ENCODE results near the gene KRT10.

Gene KRT10

DNA sequence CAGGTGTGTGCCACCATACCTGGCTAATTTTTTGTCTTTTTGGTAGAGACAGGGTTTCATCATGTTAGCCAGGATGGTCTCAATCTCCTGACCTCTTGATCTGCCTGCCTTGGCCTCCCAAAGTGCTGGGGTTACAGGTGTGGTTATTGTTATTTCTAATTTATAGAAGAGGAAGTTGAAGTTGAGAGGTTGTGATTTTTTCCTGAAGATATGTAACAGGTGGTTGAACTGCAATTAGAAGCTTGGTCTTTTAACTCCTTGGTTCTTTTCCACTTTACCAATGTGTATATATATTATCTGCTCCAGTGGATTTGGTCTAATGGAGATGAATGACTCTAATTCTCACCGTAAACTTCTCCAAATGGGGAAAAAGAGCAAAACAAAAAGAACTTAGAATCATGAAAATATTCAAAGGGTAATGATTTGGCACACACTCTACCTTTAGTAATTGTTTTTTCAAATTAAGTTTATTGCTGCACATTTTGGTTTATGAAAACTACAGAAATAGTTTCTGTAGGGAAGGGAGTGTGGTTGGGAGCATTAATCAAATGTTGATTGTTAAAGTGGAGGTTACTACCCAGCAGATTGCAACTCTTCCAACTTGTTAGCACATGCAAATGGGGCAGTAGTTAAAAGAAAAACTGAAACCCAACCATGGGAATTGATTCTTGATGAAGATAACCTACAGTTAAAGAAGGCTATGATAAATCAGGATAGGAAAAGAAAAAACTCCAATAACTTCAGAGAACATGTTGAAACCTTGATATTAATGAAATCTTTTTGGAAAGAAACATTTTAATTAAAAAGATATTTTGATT is 1.8 kb upstream of the KRT10 start:
- DNase-seq (ENCODE audit: insufficient read length, low spot score): no peak
- FAIRE-seq: no peak
- TF ChIP-seq, protein P1, sequence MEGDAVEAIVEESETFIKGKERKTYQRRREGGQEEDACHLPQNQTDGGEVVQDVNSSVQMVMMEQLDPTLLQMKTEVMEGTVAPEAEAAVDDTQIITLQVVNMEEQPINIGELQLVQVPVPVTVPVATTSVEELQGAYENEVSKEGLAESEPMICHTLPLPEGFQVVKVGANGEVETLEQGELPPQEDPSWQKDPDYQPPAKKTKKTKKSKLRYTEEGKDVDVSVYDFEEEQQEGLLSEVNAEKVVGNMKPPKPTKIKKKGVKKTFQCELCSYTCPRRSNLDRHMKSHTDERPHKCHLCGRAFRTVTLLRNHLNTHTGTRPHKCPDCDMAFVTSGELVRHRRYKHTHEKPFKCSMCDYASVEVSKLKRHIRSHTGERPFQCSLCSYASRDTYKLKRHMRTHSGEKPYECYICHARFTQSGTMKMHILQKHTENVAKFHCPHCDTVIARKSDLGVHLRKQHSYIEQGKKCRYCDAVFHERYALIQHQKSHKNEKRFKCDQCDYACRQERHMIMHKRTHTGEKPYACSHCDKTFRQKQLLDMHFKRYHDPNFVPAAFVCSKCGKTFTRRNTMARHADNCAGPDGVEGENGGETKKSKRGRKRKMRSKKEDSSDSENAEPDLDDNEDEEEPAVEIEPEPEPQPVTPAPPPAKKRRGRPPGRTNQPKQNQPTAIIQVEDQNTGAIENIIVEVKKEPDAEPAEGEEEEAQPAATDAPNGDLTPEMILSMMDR (IDR thresholded peaks at IDR 0.05; ENCODE audit: insufficient read depth, missing control alignments): no peak

DNA sequence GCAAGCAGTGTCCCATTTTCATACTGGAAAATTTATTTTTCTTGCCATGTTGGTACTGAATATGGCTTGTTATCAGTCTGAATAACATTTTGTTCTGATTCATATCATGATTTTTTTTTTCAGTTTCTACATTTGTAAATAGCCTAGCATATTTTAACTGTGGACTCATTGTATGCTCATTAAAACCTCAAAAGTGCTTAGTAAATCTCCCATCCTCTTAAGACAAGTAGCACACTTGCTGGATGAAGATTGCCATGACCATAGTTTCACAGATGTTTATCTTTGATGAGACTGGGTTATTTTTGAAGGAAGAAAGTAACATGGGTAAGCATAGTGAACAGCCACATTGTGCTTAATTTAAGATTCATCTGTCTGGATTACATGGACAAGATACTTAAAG is 878 bp downstream of the KRT10 start:
- FAIRE-seq (no peak), DNase-seq (ENCODE audit: insufficient read length, low spot score) (no peak)
- TF ChIP-seq, protein P1 (IDR thresholded peaks at IDR 0.05; ENCODE audit: insufficient read depth, missing control alignments): no peak

GRCh38 chr17:40820228-40820838 is 2.1 kb downstream of the KRT10 start:
- no peak for DNase-seq (ENCODE audit: insufficient read length, low spot score)
- no peak for FAIRE-seq

GRCh38 chr17:40819528-40820125 is 2.8 kb downstream of the KRT10 start:
- FAIRE-seq: no peak
- DNase-seq (ENCODE audit: insufficient read length, low spot score): no peak
- TF ChIP-seq, protein P1 (IDR thresholded peaks at IDR 0.05; ENCODE audit: insufficient read depth, missing control alignments): no peak

More at GRCh38 chr17:40820228-40820838, 2.1 kb downstream of the KRT10 start:
- TF ChIP-seq, protein P1 (IDR thresholded peaks at IDR 0.05; ENCODE audit: insufficient read depth, missing control alignments): no peak

DNA sequence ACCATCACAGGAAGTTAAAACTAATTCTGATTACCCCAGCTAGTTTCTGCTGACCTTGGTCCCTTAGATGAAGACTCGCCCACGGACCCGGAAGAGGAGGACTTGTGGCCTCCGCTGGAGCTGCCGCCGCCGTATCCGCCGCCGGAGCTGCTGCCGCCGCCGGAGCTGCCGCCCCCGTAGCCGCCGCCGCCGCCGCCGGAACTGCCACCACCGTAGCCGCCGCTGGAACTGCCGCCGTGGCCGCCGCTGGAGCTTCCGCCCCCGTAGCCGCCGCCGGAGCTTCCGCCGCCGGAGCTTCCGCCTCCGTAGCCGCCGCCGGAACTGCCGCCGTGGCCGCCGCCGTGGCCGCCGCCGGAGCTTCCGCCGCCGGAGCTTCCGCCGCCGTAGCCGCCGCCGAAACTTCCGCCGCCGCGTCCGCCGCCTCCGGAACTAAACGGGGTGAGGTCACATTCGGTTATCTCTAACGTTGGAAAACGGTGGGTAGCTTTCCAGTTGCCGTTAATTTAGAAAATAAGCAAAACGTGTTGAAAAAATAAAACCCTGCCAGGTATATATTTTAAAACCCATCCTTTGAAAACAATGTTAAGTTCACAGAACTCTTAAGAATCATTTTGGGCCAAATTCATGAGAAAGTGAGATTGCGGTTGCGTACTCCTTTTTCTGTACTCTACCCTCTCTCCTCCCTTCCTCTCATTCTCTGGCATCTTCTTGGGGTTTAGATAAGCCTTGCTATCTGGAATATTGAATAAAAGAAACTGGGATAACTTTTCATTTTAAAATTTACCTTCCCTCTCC is 3.5 kb downstream of the KRT10 start:
- no peak for FAIRE-seq
- peak; percentile 19 for DNase-seq (ENCODE audit: insufficient read length, low spot score)
- TF ChIP-seq, protein P1 (IDR thresholded peaks at IDR 0.05; ENCODE audit: insufficient read depth, missing control alignments): no peak

DNA sequence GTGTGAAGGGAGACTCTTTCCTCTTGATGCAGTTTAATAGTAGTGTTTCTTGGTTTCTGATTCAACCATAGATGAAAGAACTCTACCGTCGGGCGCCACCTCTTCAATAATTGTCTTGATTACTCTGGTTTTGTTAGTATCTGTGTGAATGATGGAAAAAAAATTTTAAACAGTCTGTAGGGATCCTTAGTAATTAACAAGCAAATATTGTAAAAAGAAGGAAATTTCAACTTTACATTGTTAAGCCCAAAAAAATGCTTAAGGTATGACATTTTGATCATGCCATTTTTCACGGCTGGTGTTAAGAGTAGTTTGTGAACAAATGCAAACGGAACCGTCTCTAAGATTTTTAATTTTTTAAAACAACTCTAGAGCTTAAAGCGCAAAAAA is 4.1 kb downstream of the KRT10 start:
- TF ChIP-seq, protein P1 (IDR thresholded peaks at IDR 0.05; ENCODE audit: insufficient read depth, missing control alignments): no peak
- no peak for DNase-seq (ENCODE audit: insufficient read length, low spot score)
- FAIRE-seq: no peak
